Neural progenitor cell (in vitro differentiated cells): ENCODE data around the gene NCOR1. TPM values are rescaled to one million over a fixed set of nuclear protein-coding genes. Genes with fewer than 3 reads are reported as not detected.
"Not testable (repeated sequence)": the region's sequence is repeated elsewhere in the genome, so short reads cannot be mapped to it uniquely, and the experiment has no call there.

Experiments used
- DNase-seq: peaks from one replicate; pipeline ENCODE4 v3.0.0-alpha.2; 2016; ENCODE audit warnings: low spot score
- H2AFZ ChIP-seq: fragments of 200-600 bp; sonication (generic); replicated peaks from 2 replicates; pipeline ENCODE4 v1.6.1; 2016; ENCODE audit warnings: antibody characterized with exemption
- H3F3A ChIP-seq: fragments of 200-600 bp; sonication (generic); 2 replicates; pipeline ENCODE4 v1.6.1; 2016; ENCODE audit warnings: antibody characterized with exemption, low read depth
- H3K27ac ChIP-seq: fragments of 200-600 bp; sonication (generic); 2 replicates; pipeline ENCODE4 v1.5.1; 2016; ENCODE audit warnings: mild to moderate bottlenecking
- H3K27me3 ChIP-seq: fragments of 200-600 bp; sonication (generic); 2 replicates; pipeline ENCODE4 v1.6.1; 2016; ENCODE audit warnings: mild to moderate bottlenecking, moderate library complexity
- H3K36me3 ChIP-seq: fragments of 200-600 bp; sonication (generic); 2 replicates; pipeline ENCODE4 v1.5.1; 2016
- H3K4me1 ChIP-seq: fragments of 200-600 bp; sonication (generic); 2 replicates; pipeline ENCODE4 v1.6.1; 2016; ENCODE audit warnings: mixed run types
- H3K4me2 ChIP-seq: fragments of 200-600 bp; sonication (generic); 2 replicates; pipeline ENCODE4 v1.6.1; 2016
- H3K4me3 ChIP-seq: fragments of 200-600 bp; sonication (generic); 2 replicates; pipeline ENCODE4 v1.5.1; 2016
- H3K79me2 ChIP-seq: fragments of 200-600 bp; sonication (generic); 2 replicates; pipeline ENCODE4 v1.6.1; 2016; ENCODE audit warnings: low read depth
- H3K9ac ChIP-seq: fragments of 200-600 bp; sonication (generic); 2 replicates; pipeline ENCODE4 v1.6.1; 2016
- H3K9me3 ChIP-seq: fragments of 200-600 bp; sonication (generic); 2 replicates; pipeline ENCODE4 v1.5.1; 2016; ENCODE audit warnings: low read depth
- H4K20me1 ChIP-seq: fragments of 200-600 bp; sonication (generic); 2 replicates; pipeline ENCODE4 v1.6.1; 2016; ENCODE audit warnings: low read depth
- H3K27ac Mint-ChIP-seq: 3 replicates; pipeline ENCODE4 v1.8.0; 2021; ENCODE audit warnings: mixed read lengths
- H3K27me3 Mint-ChIP-seq: 2 replicates; pipeline ENCODE4 v1.8.0; 2022; ENCODE audit warnings: low read depth, mild to moderate bottlenecking, inconsistent platforms, moderate library complexity, mixed read lengths; ENCODE audit not compliant: insufficient read depth
- H3K36me3 Mint-ChIP-seq: 3 replicates; pipeline ENCODE4 v1.8.0; 2021; ENCODE audit warnings: mixed read lengths
- H3K4me1 Mint-ChIP-seq: 3 replicates; pipeline ENCODE4 v1.8.0; 2021; ENCODE audit warnings: mixed read lengths
- H3K4me3 Mint-ChIP-seq: 3 replicates; pipeline ENCODE4 v1.8.0; 2021; ENCODE audit warnings: mild to moderate bottlenecking, moderate library complexity, mixed read lengths
- H3K9me3 Mint-ChIP-seq: 3 replicates; pipeline ENCODE4 v1.8.0; 2020; ENCODE audit warnings: mixed read lengths
- CTCF ChIP-seq: fragments of 200-600 bp; sonication (generic); IDR thresholded peaks from 2 replicates; pipeline ENCODE4 v1.5.1; 2017; ENCODE audit warnings: antibody characterized with exemption, mild to moderate bottlenecking
- EZH2 ChIP-seq: fragments of 200-600 bp; sonication (generic); IDR thresholded peaks from 2 replicates; pipeline ENCODE4 v1.6.1; 2017; ENCODE audit warnings: antibody characterized with exemption, mild to moderate bottlenecking, moderate library complexity
- EZH2phosphoT487 ChIP-seq: fragments of 200-600 bp; sonication (generic); IDR thresholded peaks from 2 replicates; pipeline ENCODE4 v1.6.1; 2017; ENCODE audit warnings: antibody characterized with exemption
- total RNA-seq: library from RNA; depleted of rRNA; stranded (reverse); fragments of >200 nt; gene quantifications from 2 replicates; pipeline ENCODE4 v1.2.3, GENCODE V29; 2015; ENCODE audit warnings: low replicate concordance

Gene NCOR1
- total RNA-seq, 1 donor from 2014 or later = 86.8 TPM

- no peak overlapping the region for H3K4me3 Mint-ChIP-seq
- no peak overlapping the region for H3K27ac Mint-ChIP-seq
- no peaks in the 10 kb centered on the region for H4K20me1 ChIP-seq
- peaks cover 7% of the 10 kb centered on the region for H3K4me1 ChIP-seq
- no peaks in the 10 kb centered on the region for H3K9me3 ChIP-seq
- no peaks in the 10 kb centered on the region for H3K27me3 ChIP-seq
- H3K4me1 Mint-ChIP-seq = peaks cover 2% of the 10 kb centered on the region
- DNase-seq = no peak
- H3K27ac ChIP-seq = no peak overlapping the region
- H2AFZ ChIP-seq = no peak overlapping the region
- TF ChIP-seq EZH2phosphoT487 (no peak), CTCF (no peak), EZH2 (no peak)
- H3K36me3 Mint-ChIP-seq = no peaks in the 10 kb centered on the region
- no peaks in the 10 kb centered on the region for H3K36me3 ChIP-seq
- H3K4me2 ChIP-seq = no peak overlapping the region
- peaks cover under 1% of the 10 kb centered on the region for H3F3A ChIP-seq
- H3K4me3 ChIP-seq = no peak overlapping the region
- no peaks in the 10 kb centered on the region for H3K9me3 Mint-ChIP-seq
- no peak overlapping the region for H3K9ac ChIP-seq
- no peaks in the 10 kb centered on the region for H3K27me3 Mint-ChIP-seq
- peaks cover 30% of the 10 kb centered on the region for H3K79me2 ChIP-seq
Observed at GRCh38 chr17:16222406-16222805, 7.1 kb upstream of the NCOR1 start.

GRCh38 chr17:16217002-16217635 lies 1.8 kb upstream of the NCOR1 start, which contains the start of gene PIGL:
Gene PIGL (plus strand): TSS chr17:16217210. CDS start chr17:16217227, 17 bp downstream.
- TF ChIP-seq EZH2 (peak; percentile 44), EZH2phosphoT487 (no peak), CTCF (no peak)
- Histone ChIP-seq H3K4me3 (peak within 1 kb of the TSS; percentile 96), H3F3A (peaks cover 20% of the 10 kb centered on the region), H4K20me1 (peaks cover 15% of the 10 kb centered on the region), H3K4me2 (peak within 1 kb of the TSS; percentile 86), H3K27ac (peak within 1 kb of the TSS; percentile 92), H3K79me2 (peaks cover 69% of the 10 kb centered on the region), H3K9ac (peak within 1 kb of the TSS; percentile 56), H3K36me3 (no peaks in the 10 kb centered on the region), H2AFZ (peak within 1 kb of the TSS; percentile 83), H3K27me3 (no peaks in the 10 kb centered on the region), H3K4me1 (peaks cover 16% of the 10 kb centered on the region), H3K9me3 (no peaks in the 10 kb centered on the region)
- DNase-seq = peak; percentile 92
- Mint-ChIP-seq H3K27me3 (peaks cover 2% of the 10 kb centered on the region), H3K36me3 (peaks cover 5% of the 10 kb centered on the region), H3K4me1 (peaks cover 23% of the 10 kb centered on the region), H3K9me3 (no peaks in the 10 kb centered on the region), H3K4me3 (peak within 1 kb of the TSS; percentile 97), H3K27ac (peak within 1 kb of the TSS; percentile 96)

GRCh38 chr17:16216341-16217001 lies 1.1 kb upstream of the NCOR1 start:
- not testable (repeated sequence) for H3K27me3 ChIP-seq, H3K36me3 ChIP-seq, DNase-seq, H3K9me3 ChIP-seq, H3K27me3 Mint-ChIP-seq, H3K36me3 Mint-ChIP-seq, H3K9me3 Mint-ChIP-seq, H3K9ac ChIP-seq
- H3F3A ChIP-seq = peaks cover 20% of the 10 kb centered on the region
- Mint-ChIP-seq H3K27ac (peak overlapping the region; percentile 96), H3K4me1 (peaks cover 23% of the 10 kb centered on the region), H3K4me3 (peak overlapping the region; percentile 97)
- H3K4me2 ChIP-seq = peak overlapping the region; percentile 86
- peak overlapping the region; percentile 96 for H3K4me3 ChIP-seq
- H3K79me2 ChIP-seq = peaks cover 76% of the 10 kb centered on the region
- H3K4me1 ChIP-seq = peaks cover 16% of the 10 kb centered on the region
- peak overlapping the region; percentile 83 for H2AFZ ChIP-seq
- H3K27ac ChIP-seq = peak overlapping the region; percentile 92
- H4K20me1 ChIP-seq = peaks cover 21% of the 10 kb centered on the region

- Histone ChIP-seq H3K4me3 (peak overlapping the region; percentile 96), H3K79me2 (peaks cover 79% of the 10 kb centered on the region), H3K4me1 (peaks cover 16% of the 10 kb centered on the region), H3F3A (peaks cover 20% of the 10 kb centered on the region), H3K27me3 (no peaks in the 10 kb centered on the region), H3K36me3 (no peaks in the 10 kb centered on the region), H4K20me1 (peaks cover 24% of the 10 kb centered on the region), H3K27ac (peak overlapping the region; percentile 92), H2AFZ (peak overlapping the region; percentile 70), H3K9ac (peak overlapping the region; percentile 94), H3K4me2 (peak overlapping the region; percentile 86), H3K9me3 (no peaks in the 10 kb centered on the region)
- TF ChIP-seq CTCF (no peak), EZH2phosphoT487 (no peak), EZH2 (no peak)
- no peak for DNase-seq
- Mint-ChIP-seq H3K36me3 (peaks cover 5% of the 10 kb centered on the region), H3K4me1 (peaks cover 23% of the 10 kb centered on the region), H3K4me3 (peak overlapping the region; percentile 97), H3K9me3 (no peaks in the 10 kb centered on the region), H3K27me3 (peaks cover 2% of the 10 kb centered on the region), H3K27ac (peak overlapping the region; percentile 91)
Observed at GRCh38 chr17:16215965-16216316, 607 bp upstream of the NCOR1 start.
